HG02885 (cell line): ENCODE results near the gene IGFBP7.

Source experiments
- ATAC-seq: cut with Tn5 transposase; IDR thresholded peaks from one replicate; pipeline ENCODE4 v1.9.1; 2021; ENCODE audit warnings: mild to moderate bottlenecking; ENCODE audit not compliant: unreplicated experiment, poor library complexity

IGFBP7 gene

GRCh38 chr4:57109847-57110639 is at the start of gene IGFBP7:
Gene IGFBP7 (minus strand): TSS chr4:57110385. CDS start chr4:57110351, 34 bp downstream.
- peak; percentile 58 for ATAC-seq

- ATAC-seq: no peak
Measured at GRCh38 chr4:57159866-57160265, 49.7 kb upstream of the IGFBP7 start.

GRCh38 chr4:57158762-57159161 is 48.6 kb upstream of the IGFBP7 start:
- no peak for ATAC-seq

- no peak for ATAC-seq
Measured at GRCh38 chr4:57158221-57158620, 48.0 kb upstream of the IGFBP7 start.

- no peak for ATAC-seq
Measured at GRCh38 chr4:57157596-57158137, 47.5 kb upstream of the IGFBP7 start.

- no peak for ATAC-seq
Measured at GRCh38 chr4:57156242-57156990, 46.2 kb upstream of the IGFBP7 start.

GRCh38 chr4:57154926-57155325 is 44.7 kb upstream of the IGFBP7 start:
- no peak for ATAC-seq

GRCh38 chr4:57154191-57154590 is 44.0 kb upstream of the IGFBP7 start:
- ATAC-seq: no peak

GRCh38 chr4:57153207-57153606 is 43.0 kb upstream of the IGFBP7 start:
- no peak for ATAC-seq

- ATAC-seq: no peak
Measured at GRCh38 chr4:57151481-57151880, 41.3 kb upstream of the IGFBP7 start.

GRCh38 chr4:57149833-57150232 is 39.6 kb upstream of the IGFBP7 start:
- no peak for ATAC-seq

GRCh38 chr4:57148831-57149505 is 38.8 kb upstream of the IGFBP7 start:
- ATAC-seq: no peak

GRCh38 chr4:57148177-57148576 is 38.0 kb upstream of the IGFBP7 start:
- ATAC-seq: no peak

GRCh38 chr4:57147335-57148060 is 37.3 kb upstream of the IGFBP7 start:
- no peak for ATAC-seq

- ATAC-seq: no peak
Measured at GRCh38 chr4:57146444-57146843, 36.3 kb upstream of the IGFBP7 start.

- no peak for ATAC-seq
Measured at GRCh38 chr4:57144466-57144865, 34.3 kb upstream of the IGFBP7 start.

- ATAC-seq: no peak
Measured at GRCh38 chr4:57139783-57140182, 29.6 kb upstream of the IGFBP7 start.

- ATAC-seq: no peak
Measured at GRCh38 chr4:57137261-57137660, 27.1 kb upstream of the IGFBP7 start.

GRCh38 chr4:57136281-57136680 is 26.1 kb upstream of the IGFBP7 start:
- ATAC-seq: no peak

- ATAC-seq: no peak
Measured at GRCh38 chr4:57132743-57133137, 22.6 kb upstream of the IGFBP7 start.
